Neutrophil (primary cell): ENCODE results near the gene KNDC1.

Source experiments
- H3K27ac ChIP-seq: fragments of 200-600 bp; sonication (generic); 2 replicates; pipeline ENCODE4 v1.5.1; 2016; ENCODE audit warnings: mild to moderate bottlenecking, moderate library complexity
- H3K27me3 ChIP-seq: fragments of 200-600 bp; sonication (generic); 2 replicates; pipeline ENCODE4 v1.6.0; 2016; ENCODE audit warnings: mild to moderate bottlenecking
- H3K36me3 ChIP-seq: fragments of 200-600 bp; sonication (generic); 2 replicates; pipeline ENCODE4 v1.5.1; 2017
- H3K4me1 ChIP-seq, 2 experiments: fragments of 200-600 bp in 1 of 2; sonication (generic) in 1 of 2; 1 replicate in 1 of 2; 2 replicates in 1 of 2; pipeline versions ENCODE4 v1.5.1 to v1.6.1; 2013 to 2016; ENCODE audit warnings: low read depth in 1 of 2, low read length in 1 of 2, mild to moderate bottlenecking in 1 of 2, moderate library complexity in 1 of 2; ENCODE audit not compliant: control insufficient read depth in 1 of 2, insufficient read depth in 1 of 2
- H3K4me3 ChIP-seq, 2 experiments: fragments of 200-600 bp in 1 of 2; sonication (generic) in 1 of 2; 1 replicate in 1 of 2; 2 replicates in 1 of 2; pipeline ENCODE4 v1.5.1; 2013 to 2016; ENCODE audit warnings: low read depth in 1 of 2, low read length in 1 of 2, mild to moderate bottlenecking in 1 of 2, moderate library complexity in 1 of 2
- H3K9me3 ChIP-seq: fragments of 200-600 bp; sonication (generic); 2 replicates; pipeline ENCODE4 v1.5.1; 2016
- TF ChIP-seq, protein P1 (sequence below): fragments of 200-600 bp; sonication (generic); IDR thresholded peaks from 2 replicates; pipeline ENCODE4 v1.5.1; 2016; ENCODE audit warnings: antibody characterized with exemption

The KNDC1 gene

DNA sequence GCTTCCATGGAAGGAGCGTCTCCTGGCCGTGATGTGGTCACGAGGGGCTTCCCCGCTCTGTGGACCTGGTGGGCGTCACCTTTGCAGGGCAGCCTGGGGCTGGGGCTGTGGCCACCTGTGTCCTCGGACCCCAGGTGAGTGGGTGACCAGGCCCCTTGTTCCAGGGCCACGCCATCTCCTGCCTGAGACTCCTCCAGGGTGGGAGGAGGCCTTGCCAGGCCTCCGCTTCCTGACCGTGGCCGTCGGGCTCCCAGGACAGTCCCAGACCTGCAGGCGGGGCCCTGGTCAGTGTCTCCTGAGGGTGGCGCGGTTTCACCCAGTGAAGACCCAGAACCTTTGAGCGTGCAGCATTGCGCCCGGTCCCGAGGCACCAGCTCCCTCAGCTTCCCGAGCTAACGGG lies 49.6 kb downstream of the KNDC1 start:
- H3K27me3 ChIP-seq, result no peaks in the 10 kb centered on the region
- no peaks in the 10 kb centered on the region for H3K36me3 ChIP-seq
- no peaks in the 10 kb centered on the region for H3K9me3 ChIP-seq
- H3K27ac ChIP-seq, result no peak overlapping the region
- TF ChIP-seq, protein P1, sequence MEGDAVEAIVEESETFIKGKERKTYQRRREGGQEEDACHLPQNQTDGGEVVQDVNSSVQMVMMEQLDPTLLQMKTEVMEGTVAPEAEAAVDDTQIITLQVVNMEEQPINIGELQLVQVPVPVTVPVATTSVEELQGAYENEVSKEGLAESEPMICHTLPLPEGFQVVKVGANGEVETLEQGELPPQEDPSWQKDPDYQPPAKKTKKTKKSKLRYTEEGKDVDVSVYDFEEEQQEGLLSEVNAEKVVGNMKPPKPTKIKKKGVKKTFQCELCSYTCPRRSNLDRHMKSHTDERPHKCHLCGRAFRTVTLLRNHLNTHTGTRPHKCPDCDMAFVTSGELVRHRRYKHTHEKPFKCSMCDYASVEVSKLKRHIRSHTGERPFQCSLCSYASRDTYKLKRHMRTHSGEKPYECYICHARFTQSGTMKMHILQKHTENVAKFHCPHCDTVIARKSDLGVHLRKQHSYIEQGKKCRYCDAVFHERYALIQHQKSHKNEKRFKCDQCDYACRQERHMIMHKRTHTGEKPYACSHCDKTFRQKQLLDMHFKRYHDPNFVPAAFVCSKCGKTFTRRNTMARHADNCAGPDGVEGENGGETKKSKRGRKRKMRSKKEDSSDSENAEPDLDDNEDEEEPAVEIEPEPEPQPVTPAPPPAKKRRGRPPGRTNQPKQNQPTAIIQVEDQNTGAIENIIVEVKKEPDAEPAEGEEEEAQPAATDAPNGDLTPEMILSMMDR, result no peak
- H3K4me3 ChIP-seq, result no peak overlapping the region
- no peaks in the 10 kb centered on the region for H3K4me1 ChIP-seq

DNA sequence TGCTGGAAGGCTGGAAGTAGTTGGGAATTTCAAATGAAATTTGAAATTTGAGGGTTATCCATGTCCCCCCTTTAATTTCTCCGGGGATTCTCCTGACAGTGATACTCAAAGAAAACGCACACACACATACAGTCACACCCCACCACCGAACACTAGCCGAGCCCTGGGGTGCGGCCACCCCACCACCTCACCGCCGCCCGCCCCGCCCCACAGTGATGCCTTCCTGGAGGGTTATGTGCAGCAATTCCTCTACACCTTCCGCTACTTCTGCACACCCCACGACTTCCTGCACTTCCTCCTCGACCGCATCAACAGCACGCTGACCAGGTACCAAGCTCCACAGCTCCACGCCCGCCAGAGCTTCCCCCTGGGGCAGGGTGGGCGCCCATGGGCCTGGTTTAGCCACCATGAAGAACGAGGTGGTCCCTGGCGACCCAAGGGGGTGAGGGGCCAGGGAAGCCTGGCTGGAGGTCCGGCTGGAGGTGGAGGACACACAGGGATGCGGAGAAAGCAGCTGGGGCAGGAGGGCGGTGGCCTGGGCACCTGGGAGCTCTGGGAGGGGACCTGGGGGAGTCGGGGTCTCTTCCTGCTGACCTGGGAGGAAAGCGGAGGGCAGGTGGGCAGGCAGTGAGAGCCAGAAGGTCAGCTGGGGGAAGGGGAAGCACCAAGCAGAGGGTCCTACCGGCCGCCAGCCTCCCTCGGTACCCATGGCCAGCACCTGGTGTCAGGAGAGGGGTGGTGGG lies 50.5 kb downstream of the KNDC1 start:
- no peaks in the 10 kb centered on the region for H3K4me1 ChIP-seq
- TF ChIP-seq, protein P1, result no peak
- no peaks in the 10 kb centered on the region for H3K9me3 ChIP-seq
- no peak overlapping the region for H3K27ac ChIP-seq
- H3K36me3 ChIP-seq, result no peaks in the 10 kb centered on the region
- H3K27me3 ChIP-seq, result no peaks in the 10 kb centered on the region
- no peak overlapping the region for H3K4me3 ChIP-seq

DNA sequence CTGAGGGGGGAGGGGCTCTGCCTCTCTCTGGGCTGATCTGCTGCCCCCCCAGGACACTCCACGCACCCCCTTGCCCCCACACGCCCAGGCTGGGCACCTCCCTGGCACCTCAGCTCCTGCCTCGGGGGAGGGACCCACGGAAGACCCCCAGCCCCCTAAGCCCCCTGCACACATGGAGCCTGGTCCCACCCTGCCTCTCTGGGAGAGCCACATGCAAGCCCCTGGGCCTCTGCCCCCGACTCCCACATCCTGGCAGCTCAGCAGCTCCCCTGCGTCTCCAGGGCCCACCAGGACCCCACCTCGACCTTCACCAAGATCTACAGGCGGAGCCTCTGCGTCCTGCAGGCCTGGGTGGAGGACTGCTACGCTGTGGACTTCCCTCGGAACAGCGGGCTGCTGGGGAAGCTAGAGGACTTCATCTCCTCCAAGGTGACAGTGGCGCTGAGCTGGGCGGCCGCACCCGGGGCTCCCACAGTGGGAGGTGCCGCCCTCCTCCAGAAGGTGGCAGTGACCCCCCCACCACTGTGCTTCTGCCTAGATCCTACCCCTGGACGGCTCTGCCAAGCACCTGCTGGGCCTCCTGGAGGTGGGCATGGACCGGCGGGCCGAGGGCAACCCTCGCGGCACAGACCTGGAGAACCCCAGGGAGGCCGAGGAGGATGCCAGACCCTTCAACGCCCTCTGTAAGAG lies 51.3 kb downstream of the KNDC1 start:
- no peaks in the 10 kb centered on the region for H3K4me1 ChIP-seq
- no peaks in the 10 kb centered on the region for H3K27me3 ChIP-seq
- H3K27ac ChIP-seq, result no peak overlapping the region
- no peaks in the 10 kb centered on the region for H3K36me3 ChIP-seq
- no peaks in the 10 kb centered on the region for H3K9me3 ChIP-seq
- no peak overlapping the region for H3K4me3 ChIP-seq
- TF ChIP-seq, protein P1, result no peak

DNA sequence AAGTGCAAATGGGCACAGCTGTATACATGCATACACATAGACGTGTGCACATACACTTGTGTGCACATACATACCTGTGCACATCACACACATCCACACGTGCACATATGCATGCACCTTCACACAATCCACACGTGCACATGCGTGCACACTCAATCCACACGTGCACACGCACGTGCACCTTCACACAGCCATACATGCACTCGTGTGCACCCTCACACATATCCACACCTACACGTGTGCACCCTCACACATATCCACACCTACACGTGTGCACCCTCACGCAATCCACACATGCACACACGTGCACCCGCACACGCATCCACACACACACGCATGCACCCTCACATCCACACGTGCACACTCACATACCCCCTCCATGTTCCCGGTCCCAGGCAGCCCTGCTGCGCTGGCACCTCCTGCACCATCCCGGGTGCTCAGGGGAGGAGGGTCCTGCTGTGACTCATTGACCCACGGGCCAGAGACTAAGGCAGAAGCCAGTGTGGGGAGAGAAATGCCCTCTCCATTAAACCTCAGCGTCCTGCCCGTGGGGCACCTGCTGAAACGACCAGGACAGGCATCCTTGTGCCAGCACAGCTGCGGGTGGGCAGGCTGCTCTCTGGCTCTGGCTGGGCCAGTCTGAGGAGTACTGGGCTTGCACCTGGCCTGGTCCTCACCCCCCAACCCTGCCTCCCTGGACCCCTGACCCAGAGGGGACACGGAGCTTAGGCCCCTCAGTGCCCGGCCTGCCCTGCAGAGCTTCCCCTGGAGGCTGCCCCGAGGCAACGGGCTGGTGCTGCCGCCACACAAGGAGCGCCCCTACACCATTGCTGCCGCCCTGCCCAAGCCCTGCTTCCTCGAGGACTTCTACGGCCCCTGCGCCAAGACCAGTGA lies 52.2 kb downstream of the KNDC1 start:
- TF ChIP-seq, protein P1, result no peak

DNA sequence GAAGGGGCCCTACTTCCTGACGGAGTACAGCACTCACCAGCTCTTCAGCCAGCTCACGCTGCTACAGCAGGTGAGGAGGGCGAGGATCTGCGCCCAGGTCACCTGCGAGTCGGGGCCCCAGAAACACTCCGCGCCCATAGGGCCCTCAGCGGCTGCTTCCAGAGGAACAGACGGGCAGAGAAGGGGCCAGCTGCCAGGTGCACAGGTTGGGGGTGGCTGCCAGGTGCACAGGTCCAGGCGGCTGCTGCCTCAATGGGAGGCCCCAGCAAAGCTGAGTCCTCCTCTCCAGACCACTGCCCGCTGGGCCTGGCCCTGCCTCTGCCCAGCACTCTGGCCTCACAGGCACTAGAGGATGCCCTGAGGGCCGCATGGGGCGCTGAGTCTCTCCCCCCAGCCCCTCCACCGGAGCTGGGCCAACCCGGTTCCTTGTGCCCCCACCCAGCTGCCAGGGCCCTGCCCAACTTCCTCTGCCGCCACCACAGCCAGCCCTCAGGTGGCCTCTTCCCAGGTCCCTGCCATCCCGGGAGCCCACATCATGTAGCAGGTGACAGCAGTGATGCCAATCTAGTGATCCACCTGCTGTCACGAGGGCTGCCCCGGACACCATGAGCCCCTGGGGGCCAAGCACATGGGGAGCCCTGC lies 53.0 kb downstream of the KNDC1 start:
- TF ChIP-seq, protein P1, result no peak
- H3K4me3 ChIP-seq, result no peak overlapping the region
- H3K27ac ChIP-seq, result no peak overlapping the region
- H3K36me3 ChIP-seq, result no peaks in the 10 kb centered on the region
- peaks cover 2% of the 10 kb centered on the region for H3K27me3 ChIP-seq
- H3K4me1 ChIP-seq, result no peaks in the 10 kb centered on the region
- H3K9me3 ChIP-seq, result no peaks in the 10 kb centered on the region

More for the DNA sequence above, 52.2 kb downstream of the KNDC1 start:
- Histone ChIP-seq H3K36me3 (no peaks in the 10 kb centered on the region), H3K9me3 (no peaks in the 10 kb centered on the region), H3K27ac (no peak overlapping the region), H3K4me1 (no peaks in the 10 kb centered on the region), H3K27me3 (no peaks in the 10 kb centered on the region), H3K4me3 (no peak overlapping the region)
